SK-N-SH (cell line): ENCODE data around the gene PRKCG. TPM values are rescaled to one million over a fixed set of nuclear protein-coding genes. Genes with fewer than 3 reads are reported as not detected.

Experiments
- CTCF ChIA-PET: fragments of 300-600, 350-600 bp; formaldehyde crosslinking; extraction: SDS; loops from one replicate; lab custom pipeline; 2021; lab: Yijun Ruan, JAX
- POLR2A ChIA-PET: fragments of 350-600 bp; sonication (Branson Sonifier 250); formaldehyde crosslinking; extraction: SDS; loops from one replicate; lab custom pipeline; 2020; ENCODE audit warnings: antibody characterized with exemption, inconsistent platforms; lab: Yijun Ruan, JAX
- DNase-seq: peaks from one replicate; pipeline ENCODE4 v3.0.0; 2012
- H2AFZ ChIP-seq: fragments of 200-600 bp; sonication (generic); 2 replicates; pipeline ENCODE4 v1.8.1; 2016; ENCODE audit warnings: antibody characterized with exemption, mild to moderate bottlenecking, low read depth
- H3F3A ChIP-seq: fragments of 200-600 bp; sonication (generic); replicated peaks from 2 replicates; pipeline ENCODE3; 2016; ENCODE audit warnings: antibody characterized with exemption, mild to moderate bottlenecking; ENCODE audit not compliant: insufficient read depth
- H3K27ac ChIP-seq, 2 experiments: fragments of 200-500 bp in 1 of 2; fragments of 200-600 bp in 1 of 2; sonication (Bioruptor generic) in 1 of 2; sonication (generic), shearing (Covaris generic) in 1 of 2; 2 replicates each; pipeline versions ENCODE4 v1.5.1 to v1.6.1; 2014 to 2016; ENCODE audit warnings: low read depth in 2 of 2, inconsistent platforms in 1 of 2, low read length in 1 of 2, mild to moderate bottlenecking in 1 of 2, mixed read lengths in 1 of 2
- H3K27me3 ChIP-seq: fragments of 200-600 bp; sonication (generic), shearing (Covaris generic); 2 replicates; pipeline ENCODE4 v1.6.1; 2016; ENCODE audit warnings: mixed run types; ENCODE audit not compliant: insufficient read depth
- H3K36me3 ChIP-seq, 2 experiments: fragments of 200-500 bp in 1 of 2; fragments of 200-600 bp in 1 of 2; sonication (Bioruptor generic) in 1 of 2; sonication (generic) in 1 of 2; replicated peaks in 1 of 2; 2 replicates each; pipeline versions ENCODE3 to v1.5.1; 2014 to 2016; ENCODE audit warnings: low read length in 1 of 2, mild to moderate bottlenecking in 1 of 2; ENCODE audit not compliant: insufficient read depth in 2 of 2, control insufficient read depth in 1 of 2
- H3K4me1 ChIP-seq, 2 experiments: fragments of 200-500 bp in 1 of 2; fragments of 200-600 bp in 1 of 2; sonication (Bioruptor generic) in 1 of 2; sonication (generic), shearing (Covaris generic) in 1 of 2; 2 replicates each; pipeline versions ENCODE4 v1.5.1 to v1.6.1; 2014 to 2016; ENCODE audit warnings: low read depth in 1 of 2, low read length in 1 of 2, mixed run types in 1 of 2; ENCODE audit not compliant: insufficient read depth in 2 of 2, control insufficient read depth in 1 of 2
- H3K4me2 ChIP-seq: fragments of 200-600 bp; sonication (generic), shearing (Covaris generic); 2 replicates; pipeline ENCODE4 v1.6.1; 2017; ENCODE audit warnings: mixed run types
- H3K4me3 ChIP-seq, 2 experiments: fragments of 200-500 bp in 1 of 2; fragments of 200-600 bp in 1 of 2; sonication (Bioruptor generic) in 1 of 2; sonication (generic), shearing (Covaris generic) in 1 of 2; 2 replicates each; pipeline versions ENCODE4 v1.5.1 to v1.8.1; 2014 to 2016; ENCODE audit warnings: low read depth in 2 of 2, inconsistent platforms in 1 of 2, low read length in 1 of 2, mild to moderate bottlenecking in 1 of 2, mixed read lengths in 1 of 2, moderate library complexity in 1 of 2
- H3K79me2 ChIP-seq: fragments of 200-600 bp; sonication (generic); 2 replicates; pipeline ENCODE4 v1.8.1; 2017; ENCODE audit warnings: mild to moderate bottlenecking; ENCODE audit not compliant: insufficient read depth
- H3K9ac ChIP-seq: fragments of 200-600 bp; sonication (generic); 2 replicates; pipeline ENCODE4 v1.6.1; 2017; ENCODE audit warnings: mixed run types
- H3K9me2 ChIP-seq: fragments of 200-600 bp; sonication (generic); 2 replicates; pipeline ENCODE4 v1.6.1; 2017; ENCODE audit warnings: mixed run types
- H3K9me3 ChIP-seq: fragments of 200-600 bp; sonication (generic); 2 replicates; pipeline ENCODE4 v1.6.1; 2017; ENCODE audit warnings: mixed run types, mild to moderate bottlenecking, moderate library complexity
- H4K20me1 ChIP-seq: fragments of 200-600 bp; sonication (generic); 2 replicates; pipeline ENCODE4 v1.6.1; 2017; ENCODE audit warnings: mild to moderate bottlenecking, mixed run types; ENCODE audit not compliant: insufficient read depth
- CHD2 ChIP-seq: fragments of 150-350 bp; IDR thresholded peaks from 2 replicates; pipeline ENCODE4 v1.6.1; 2018; ENCODE audit warnings: low read length; ENCODE audit not compliant: partially characterized antibody
- EP300 ChIP-seq, 2 experiments: IDR thresholded peaks; 2 replicates each; pipeline versions ENCODE4 v1.4.0 to v1.6.1; 2012; ENCODE audit warnings: borderline replicate concordance in 1 of 2, low read depth in 1 of 2, low read length in 1 of 2
- EZH2phosphoT487 ChIP-seq: fragments of 200-600 bp; sonication (generic); IDR thresholded peaks from 2 replicates; pipeline ENCODE4 v1.6.1; 2017; ENCODE audit warnings: low read depth, mixed run types, mild to moderate bottlenecking, antibody characterized with exemption, moderate library complexity, borderline replicate concordance
- FOSL2 ChIP-seq: IDR thresholded peaks from 2 replicates; pipeline ENCODE4 v1.4.0; 2012; ENCODE audit warnings: low read depth, mild to moderate bottlenecking, moderate library complexity, borderline replicate concordance
- FOXM1 ChIP-seq: IDR thresholded peaks from 2 replicates; pipeline ENCODE4 v1.4.0; 2012; ENCODE audit warnings: low read depth, mild to moderate bottlenecking
- GABPA ChIP-seq: IDR thresholded peaks from 2 replicates; pipeline ENCODE4 v1.4.0; 2012; ENCODE audit warnings: low read depth, mild to moderate bottlenecking
- GATA2 ChIP-seq: sonication (generic); formaldehyde crosslinking; IDR thresholded peaks from 2 replicates; pipeline ENCODE4 v1.5.0; 2020; ENCODE audit warnings: mild to moderate bottlenecking, missing genetic modification reagents
- IRF3 ChIP-seq: fragments of 150-350 bp; IDR thresholded peaks from 2 replicates; pipeline ENCODE4 v1.6.1; 2016; ENCODE audit warnings: mild to moderate bottlenecking, low read depth, low read length
- MEF2A ChIP-seq: IDR thresholded peaks from 2 replicates; pipeline ENCODE4 v1.4.0; 2012; ENCODE audit warnings: low read depth, borderline replicate concordance
- MXI1 ChIP-seq: IDR thresholded peaks from 2 replicates; pipeline ENCODE4 v1.6.1; 2012; ENCODE audit warnings: mild to moderate bottlenecking, low read depth, low read length, improper control_type of control experiment
- NFIC ChIP-seq: IDR thresholded peaks from 2 replicates; pipeline ENCODE4 v1.4.0; 2012; ENCODE audit warnings: borderline replicate concordance
- NRF1 ChIP-seq: IDR thresholded peaks from 2 replicates; pipeline ENCODE4 v1.6.1; 2012; ENCODE audit warnings: low read depth, mild to moderate bottlenecking, low read length
- PBX3 ChIP-seq: IDR thresholded peaks from 2 replicates; pipeline ENCODE4; 2012
- POLR2AphosphoS5 ChIP-seq: IDR thresholded peaks from 2 replicates; pipeline ENCODE4 v1.6.1; 2012; ENCODE audit warnings: low read depth, low read length
- RCOR1 ChIP-seq: fragments of 150-350 bp; IDR thresholded peaks from 2 replicates; pipeline ENCODE4 v1.6.1; 2017; ENCODE audit warnings: antibody characterized with exemption, low read length
- REST ChIP-seq: IDR thresholded peaks from 2 replicates; pipeline ENCODE4 v1.6.1; 2012; ENCODE audit warnings: mild to moderate bottlenecking, low read depth, low read length, moderate library complexity
- RFX5 ChIP-seq: IDR thresholded peaks from 2 replicates; pipeline ENCODE4 v1.6.1; 2012; ENCODE audit warnings: mild to moderate bottlenecking, improper control_type of control experiment, low read length
- TEAD4 ChIP-seq: IDR thresholded peaks from 2 replicates; pipeline ENCODE4 v1.4.0; 2012; ENCODE audit warnings: mild to moderate bottlenecking, borderline replicate concordance; ENCODE audit not compliant: insufficient read depth
- USF2 ChIP-seq: fragments of 150-350 bp; IDR thresholded peaks from 2 replicates; pipeline ENCODE4 v1.6.1; 2017; ENCODE audit warnings: antibody characterized with exemption, low read length, low read depth, borderline replicate concordance
- YY1 ChIP-seq: IDR thresholded peaks from 2 replicates; pipeline ENCODE4 v1.4.0; 2012; ENCODE audit warnings: low read depth, mild to moderate bottlenecking
- WGBS: methylation state at CpG from one replicate; pipeline ENCODE4 v1.1.6; 2017; ENCODE audit warnings: low lambda C conversion rate; 5-methylcytosine and 5-hydroxymethylcytosine counted together
- polyA plus RNA-seq, 3 experiments: library from polyadenylated mRNA; depleted of rRNA; stranded (reverse); fragments of >200 nt; gene quantifications; 2 replicates each; pipeline ENCODE4 v1.2.3, GENCODE V29; 2012

The PRKCG gene
- polyA plus RNA-seq, 1 of the 3 experiments (the other 2 are of a cell fraction): 0.08 TPM

GRCh38 chr19:53904909-53905308 lies 22.9 kb downstream of the PRKCG start:
- no peak for DNase-seq
- ChIA-PET CTCF (interaction anchor here (1.1 to 4.9 kb wide), 3 partner anchors 62 to 127 kb away, joined by 3 to 26 read pairs (median 4); no protein-coding TSS in a partner anchor), POLR2A (no interaction called here)
- Histone ChIP-seq H3K9ac (no peak overlapping the region), H2AFZ (no peak overlapping the region), H3K27me3 (peaks cover 30% of the 10 kb centered on the region), H3K4me1 (peaks cover 0 to 15% of the 10 kb centered on the region in 2 experiments; a peak in 1 of 4 replicates), H3K36me3 (no peaks in the 10 kb centered on the region), H3K9me3 (no peaks in the 10 kb centered on the region), H3K79me2 (0 out of 2 replicates have a peak, but pooled peaks cover 5% of the 10 kb centered on the region), H3K9me2 (no peaks in the 10 kb centered on the region), H3K27ac (no peak overlapping the region), H3F3A (peaks cover 7% of the 10 kb centered on the region), H3K4me3 (no peak overlapping the region), H3K4me2 (no peak overlapping the region), H4K20me1 (no peaks in the 10 kb centered on the region)
- no peak for TF ChIP-seq MEF2A
- TF ChIP-seq GATA2 (CRISPR knock-in tag): no peak
- no peak for TF ChIP-seq IRF3
- no peak for TF ChIP-seq NFIC
- no peak for TF ChIP-seq EP300 (IDR thresholded peaks at IDR 0.05; ENCODE audit: borderline replicate concordance in 1 of 2, low read depth in 1 of 2, low read length in 1 of 2)
- no peak for TF ChIP-seq PBX3
- TF ChIP-seq RFX5: no peak
- no peak for TF ChIP-seq YY1
- no peak for TF ChIP-seq POLR2AphosphoS5
- no peak for TF ChIP-seq GABPA
- no peak for TF ChIP-seq MXI1
- no peak for TF ChIP-seq RCOR1
- no peak for TF ChIP-seq NRF1
- no peak for TF ChIP-seq REST
- no peak for TF ChIP-seq FOSL2
- TF ChIP-seq TEAD4: no peak
- TF ChIP-seq CHD2: no peak
- TF ChIP-seq USF2: no peak
- TF ChIP-seq EZH2phosphoT487: no peak
- no peak for TF ChIP-seq FOXM1
- 8% methylated on average over 3 of the region's 3 CpGs for WGBS
